ENCODE measurements around the gene BIRC6. TPM values are rescaled to one million over a fixed set of nuclear protein-coding genes. Genes with fewer than 3 reads are reported as not detected.

The BIRC6 gene
- total and polyA plus RNA-seq, 2 donors (not counting 1 experiment from before 2014, with no cell fraction given) = 41.7 to 166 TPM

GRCh38 chr2:32485399-32485798 is 128.6 kb downstream of the BIRC6 start:
- no peak overlapping the region for H3K4me2 ChIP-seq (replicated peaks; ENCODE audit: low read depth, low read length, poor library complexity, severe bottlenecking)
- Mint-ChIP-seq H3K27me3 (no peaks in the 10 kb centered on the region), H3K4me1 (no peaks in the 10 kb centered on the region), H3K27ac (no peak overlapping the region), H3K9me3 (ENCODE audit: insufficient read depth) (no peaks in the 10 kb centered on the region), H3K4me3 (no peak overlapping the region)
- H3K9ac ChIP-seq (ENCODE audit: low read length) = no peak overlapping the region
- no peaks in the 10 kb centered on the region for H3K27me3 ChIP-seq (replicated peaks in 1 of 4; ENCODE audit: control extremely low read depth in 1 of 4, control insufficient read depth in 3 of 4, insufficient read depth in 4 of 4, low read length in 3 of 4)
- H4K20me1 ChIP-seq (ENCODE audit: control insufficient read depth, insufficient read depth, low read length, poor library complexity, severe bottlenecking) = no peaks in the 10 kb centered on the region
- H3K4me3 ChIP-seq (ENCODE audit: control extremely low read depth in 1 of 5, extremely low read depth in 1 of 5, insufficient read depth in 1 of 5, low read depth in 2 of 5, low read length in 4 of 5) = no peak overlapping the region
- H3K36me3 ChIP-seq (replicated peaks in 1 of 2; ENCODE audit: control extremely low read depth in 1 of 2, control insufficient read depth in 1 of 2, extremely low read depth in 1 of 2, insufficient read depth in 2 of 2, low read length in 1 of 2) = peaks cover 9 to 75% of the 10 kb centered on the region in 2 experiments
- no peak overlapping the region for H3K27ac ChIP-seq (ENCODE audit: low read length in 2 of 2)
- H2AFZ ChIP-seq (ENCODE audit: insufficient read depth, low read depth, low read length, poor library complexity, severe bottlenecking) = no peak overlapping the region
- WGBS (ENCODE audit: insufficient coverage) = no CpG with 5 or more reads among the region's 3 CpGs
- no peaks in the 10 kb centered on the region for H3K79me2 ChIP-seq (ENCODE audit: control insufficient read depth, insufficient read depth, low read length)
- H3K9me3 ChIP-seq (ENCODE audit: control extremely low read depth in 1 of 3, control insufficient read depth in 2 of 3, insufficient read depth in 1 of 3, low read length in 2 of 3) = no peaks in the 10 kb centered on the region
- ATAC-seq (ENCODE audit: low read depth) (no peak), DNase-seq (no peak)
- ChIA-PET CTCF (no interaction called here), POLR2A (no interaction called here)
- TF ChIP-seq CTCF (IDR thresholded peaks at IDR 0.05) (no peak), EZH2 (IDR thresholded peaks at IDR 0.05; ENCODE audit: borderline replicate concordance, insufficient read depth, low read depth, low read length, poor library complexity, severe bottlenecking) (no peak)
- H3K4me1 ChIP-seq (ENCODE audit: control insufficient read depth in 2 of 2, insufficient read depth in 2 of 2, low read length in 2 of 2) = no peaks in the 10 kb centered on the region
- intact Hi-C loops (cut with micrococcal nuclease) = no loop called here

GRCh38 chr2:32489061-32489460 is 132.2 kb downstream of the BIRC6 start:
- Mint-ChIP-seq H3K4me1 (no peaks in the 10 kb centered on the region), H3K27ac (no peak overlapping the region), H3K4me3 (no peak overlapping the region), H3K9me3 (ENCODE audit: insufficient read depth) (no peaks in the 10 kb centered on the region), H3K27me3 (no peaks in the 10 kb centered on the region)
- CTCF ChIA-PET = no interaction called here
- Histone ChIP-seq H3K4me3 (ENCODE audit: control extremely low read depth in 1 of 5, extremely low read depth in 1 of 5, insufficient read depth in 1 of 5, low read depth in 2 of 5, low read length in 4 of 5) (no peak overlapping the region), H3K79me2 (ENCODE audit: control insufficient read depth, insufficient read depth, low read length) (no peaks in the 10 kb centered on the region), H3K27ac (ENCODE audit: low read length in 2 of 2) (no peak overlapping the region), H3K4me1 (ENCODE audit: control insufficient read depth in 2 of 2, insufficient read depth in 2 of 2, low read length in 2 of 2) (no peaks in the 10 kb centered on the region), H3K27me3 (replicated peaks in 1 of 4; ENCODE audit: control extremely low read depth in 1 of 4, control insufficient read depth in 3 of 4, insufficient read depth in 4 of 4, low read length in 3 of 4) (no peaks in the 10 kb centered on the region), H4K20me1 (ENCODE audit: control insufficient read depth, insufficient read depth, low read length, poor library complexity, severe bottlenecking) (no peaks in the 10 kb centered on the region), H2AFZ (ENCODE audit: insufficient read depth, low read depth, low read length, poor library complexity, severe bottlenecking) (no peak overlapping the region), H3K4me2 (replicated peaks; ENCODE audit: low read depth, low read length, poor library complexity, severe bottlenecking) (no peak overlapping the region), H3K36me3 (replicated peaks in 1 of 2; ENCODE audit: control extremely low read depth in 1 of 2, control insufficient read depth in 1 of 2, extremely low read depth in 1 of 2, insufficient read depth in 2 of 2, low read length in 1 of 2) (peaks cover 5 to 54% of the 10 kb centered on the region in 2 experiments), H3K9me3 (ENCODE audit: control extremely low read depth in 1 of 3, control insufficient read depth in 2 of 3, insufficient read depth in 1 of 3, low read length in 2 of 3) (no peaks in the 10 kb centered on the region), H3K9ac (ENCODE audit: low read length) (no peak overlapping the region)
- ATAC-seq (ENCODE audit: low read depth) (no peak), DNase-seq (no peak)
- no peak for TF ChIP-seq EZH2 (IDR thresholded peaks at IDR 0.05; ENCODE audit: borderline replicate concordance, insufficient read depth, low read depth, low read length, poor library complexity, severe bottlenecking)
- TF ChIP-seq CTCF (IDR thresholded peaks at IDR 0.05) = no peak
- WGBS (ENCODE audit: insufficient coverage) = no CpG with 5 or more reads among the region's 2 CpGs
- POLR2A ChIA-PET = no interaction called here
- intact Hi-C loops (cut with micrococcal nuclease) = no loop called here
